NCI-H526 treated with DMSO at 0.1 percent for 48 hours (cell line): ENCODE results near the gene MED17.

Source experiments
- DNase-seq: peaks from one replicate; lab custom pipeline; 2025; lab: John Stamatoyannopoulos, UW

The MED17 gene

GRCh38 chr11:93817426-93818348 lies 33.6 kb downstream of the MED17 start:
- no peak for DNase-seq

GRCh38 chr11:93819966-93820695 lies 36.0 kb downstream of the MED17 start:
- DNase-seq = no peak

- DNase-seq = no peak
These were observed 36.8 kb downstream of the MED17 start for GRCh38 chr11:93820847-93821246.

GRCh38 chr11:93821617-93822016 lies 37.5 kb downstream of the MED17 start:
- DNase-seq = no peak

- DNase-seq = no peak
These were observed 38.3 kb downstream of the MED17 start for GRCh38 chr11:93822359-93822758.

- DNase-seq = no peak
These were observed 39.1 kb downstream of the MED17 start for GRCh38 chr11:93823210-93823609.

GRCh38 chr11:93827363-93827762 lies 43.3 kb downstream of the MED17 start:
- no peak for DNase-seq

- no peak for DNase-seq
These were observed 45.5 kb downstream of the MED17 start for GRCh38 chr11:93829598-93829997.

GRCh38 chr11:93831343-93832127 lies 47.5 kb downstream of the MED17 start:
- DNase-seq = no peak

- no peak for DNase-seq
These were observed 48.7 kb downstream of the MED17 start for GRCh38 chr11:93832780-93833179.

GRCh38 chr11:93838967-93839366 lies 54.9 kb downstream of the MED17 start:
- no peak for DNase-seq

GRCh38 chr11:93840180-93840579 lies 56.1 kb downstream of the MED17 start:
- no peak for DNase-seq

- DNase-seq = no peak
These were observed 56.9 kb downstream of the MED17 start for GRCh38 chr11:93840981-93841380.

GRCh38 chr11:93841446-93841845 lies 57.4 kb downstream of the MED17 start:
- no peak for DNase-seq

GRCh38 chr11:93842034-93842433 lies 58.0 kb downstream of the MED17 start:
- no peak for DNase-seq

GRCh38 chr11:93842461-93842860 lies 58.4 kb downstream of the MED17 start:
- no peak for DNase-seq

GRCh38 chr11:93843906-93844305 lies 59.8 kb downstream of the MED17 start:
- no peak for DNase-seq

- no peak for DNase-seq
These were observed 60.5 kb downstream of the MED17 start for GRCh38 chr11:93844568-93844967.

- no peak for DNase-seq
These were observed 61.4 kb downstream of the MED17 start for GRCh38 chr11:93845181-93846092.

GRCh38 chr11:93846411-93846810 lies 62.3 kb downstream of the MED17 start:
- no peak for DNase-seq

- DNase-seq = no peak
These were observed 65.1 kb downstream of the MED17 start for GRCh38 chr11:93849201-93849600.
